ENCODE results near the gene IFNA21. TPM values are rescaled to one million over a fixed set of nuclear protein-coding genes. Genes with fewer than 3 reads are reported as not detected.

IFNA21 gene
- total and polyA plus RNA-seq, 2 of the 8 experiments (the other 6 are each of a cell fraction or from before 2014, with no cell fraction given) = not detected

GRCh38 chr9:21153336-21154017 lies 13.0 kb downstream of the IFNA21 start:
- H3K9me3 ChIP-seq (ENCODE audit: insufficient read depth in 2 of 2, low read depth in 1 of 2, low read length in 1 of 2) = no peaks in the 10 kb centered on the region
- H3K56ac ChIP-seq (replicated peaks; ENCODE audit: insufficient read length, low read depth, low read length) = no peak overlapping the region
- H3K36me3 ChIP-seq (ENCODE audit: control insufficient read depth in 2 of 4, insufficient read depth in 4 of 4, low read length in 3 of 4) = no peaks in the 10 kb centered on the region
- no peak overlapping the region for H3K9ac ChIP-seq (replicated peaks in 1 of 4; ENCODE audit: extremely low read depth in 1 of 4, low read depth in 3 of 4, low read length in 3 of 4)
- no peaks in the 10 kb centered on the region for H3K23me2 ChIP-seq (ENCODE audit: low read depth, low read length)
- H4K5ac ChIP-seq (ENCODE audit: insufficient read length, low read depth, low read length) = no peak overlapping the region
- TF ChIP-seq CBX5 (IDR thresholded peaks at IDR 0.05; ENCODE audit: low read depth, low read length) = no peak
- TF ChIP-seq RFX5 (IDR thresholded peaks at IDR 0.05; ENCODE audit: borderline replicate concordance, low read depth, low read length) = no peak
- TF ChIP-seq CREB1 (IDR thresholded peaks at IDR 0.05) = no peak
- no peak for TF ChIP-seq TEAD4 (IDR thresholded peaks at IDR 0.05; ENCODE audit: low read depth, low read length)
- no peak for TF ChIP-seq ZNF274 (IDR thresholded peaks at IDR 0.05; ENCODE audit: borderline replicate concordance, extremely low read depth, low read length)
- no peak for TF ChIP-seq CTCF (IDR thresholded peaks at IDR 0.05; ENCODE audit: control extremely low read depth in 1 of 3, insufficient read depth in 1 of 3, low read depth in 1 of 3, low read length in 3 of 3)
- H2AK5ac ChIP-seq (ENCODE audit: low read depth, low read length) = no peak overlapping the region
- H3K27ac ChIP-seq (ENCODE audit: low read depth, low read length) = no peak overlapping the region
- WGBS, 2 experiments (ENCODE audit: extremely low coverage in 1 of 2, insufficient coverage in 1 of 2, insufficient read length in 1 of 2, insufficient replicate concordance in 2 of 2, low coverage in 1 of 2, low lambda C conversion rate in 2 of 2, missing lambda C conversion rate in 1 of 2) = 37% methylated on average over 3 of the region's 3 CpGs; no CpG with 5 or more reads in 1 of the 2 experiments
- no peak overlapping the region for H3K4me3 ChIP-seq (ENCODE audit: extremely low read depth in 1 of 4, insufficient read depth in 2 of 4, low read depth in 3 of 4, low read length in 4 of 4)
- H3K14ac ChIP-seq (ENCODE audit: insufficient read length) = no peak overlapping the region
- H2BK20ac ChIP-seq (ENCODE audit: low read length) = no peak overlapping the region
- peak overlapping the region in 1 of 2 experiments; percentile 37; a peak in 2 of 4 replicates for H3K4me2 ChIP-seq (ENCODE audit: insufficient read depth in 1 of 2, low read depth in 2 of 2, low read length in 2 of 2)
- H2AFZ ChIP-seq (ENCODE audit: low read length) = peak overlapping the region; percentile 99
- no peak overlapping the region for H4K8ac ChIP-seq (ENCODE audit: extremely low read depth, insufficient read depth, low read length)
- H2BK5ac ChIP-seq (ENCODE audit: low read depth, low read length) = no peak overlapping the region
- H3K4ac ChIP-seq (replicated peaks; ENCODE audit: insufficient read length, low read depth, low read length) = no peak overlapping the region
- no peaks in the 10 kb centered on the region for H3K4me1 ChIP-seq (replicated peaks in 1 of 4; ENCODE audit: control insufficient read depth in 3 of 4, insufficient read depth in 4 of 4, low read length in 3 of 4)
- no peak overlapping the region for H2BK120ac ChIP-seq (replicated peaks; ENCODE audit: low read depth, low read length)
- H3K18ac ChIP-seq (ENCODE audit: extremely low read depth, low read length) = no peak overlapping the region; the same call in 1 of the 2 replicates
- H2BK15ac ChIP-seq (ENCODE audit: low read length) = no peak overlapping the region
- H3K27me3 ChIP-seq (replicated peaks in 1 of 4; ENCODE audit: control insufficient read depth in 3 of 4, extremely low read depth in 1 of 4, insufficient read depth in 3 of 4, low read length in 3 of 4) = no peaks in the 10 kb centered on the region; a peak in 1 of 7 replicates
- no peak overlapping the region for H4K91ac ChIP-seq (replicated peaks; ENCODE audit: insufficient read length, low read length)
- CTCF ChIA-PET (ENCODE audit: partially characterized antibody) = interaction anchor here (0.6 to 1.9 kb wide), 10 partner anchors 10 to 690 kb away, joined by 3 to 10 read pairs (median 6); partner anchors contain the start of gene IFNW1
- no peak for FAIRE-seq
- POLR2A ChIA-PET (ENCODE audit: partially characterized antibody) = no interaction called here
- H3K23ac ChIP-seq (ENCODE audit: insufficient read length) = no peak overlapping the region
- H3K79me2 ChIP-seq (ENCODE audit: control insufficient read depth in 1 of 2, insufficient read depth in 2 of 2, low read length in 2 of 2) = no peaks in the 10 kb centered on the region
- H4K20me1 ChIP-seq (replicated peaks in 1 of 2; ENCODE audit: control insufficient read depth in 1 of 2, insufficient read depth in 2 of 2, low read length in 2 of 2) = no peaks in the 10 kb centered on the region
- DNase-seq (ENCODE audit: low read depth in 1 of 2, low spot score in 2 of 2) = no peak
- H2BK12ac ChIP-seq (ENCODE audit: low read depth, low read length) = no peak overlapping the region
- no peaks in the 10 kb centered on the region for H3K79me1 ChIP-seq (ENCODE audit: low read depth, low read length)

Data from H1 (cell line).